Mucosa of rectum (tissue), 2 donors: ENCODE measurements around the gene KLF8.

Source experiments
- H3K27ac ChIP-seq, 2 donors: one replicate each; pipeline ENCODE4 v1.7.0; 2013; ENCODE audit warnings: inconsistent platforms in 2 of 2, low read depth in 2 of 2, low read length in 2 of 2
- H3K27me3 ChIP-seq, 2 donors: one replicate each; pipeline ENCODE4 v1.7.0; 2013; ENCODE audit warnings: low read length in 2 of 2; ENCODE audit not compliant: control insufficient read depth in 2 of 2, insufficient read depth in 2 of 2
- H3K36me3 ChIP-seq, 2 donors: one replicate each; pipeline ENCODE4 v1.7.0; 2013; ENCODE audit warnings: low read length in 2 of 2; ENCODE audit not compliant: control insufficient read depth in 2 of 2, insufficient read depth in 2 of 2
- H3K4me1 ChIP-seq, 2 donors: one replicate each; pipeline ENCODE4 v1.7.0; 2013; ENCODE audit warnings: low read length in 2 of 2, mild to moderate bottlenecking in 1 of 2; ENCODE audit not compliant: control insufficient read depth in 2 of 2, insufficient read depth in 2 of 2
- H3K4me3 ChIP-seq, 2 donors: one replicate each; pipeline ENCODE4 v1.7.0; 2013; ENCODE audit warnings: low read length in 2 of 2
- H3K9ac ChIP-seq, 2 donors: one replicate each; pipeline ENCODE4 v1.7.0; 2013; ENCODE audit warnings: low read length in 2 of 2, low read depth in 1 of 2, mild to moderate bottlenecking in 1 of 2
- H3K9me3 ChIP-seq, 2 donors: one replicate each; pipeline ENCODE4 v1.7.0; 2013; ENCODE audit warnings: low read length in 2 of 2; ENCODE audit not compliant: control insufficient read depth in 2 of 2
- donor health status: healthy.
- donor health status: Normal muscosa, but diverticular disease.

Gene KLF8

DNA sequence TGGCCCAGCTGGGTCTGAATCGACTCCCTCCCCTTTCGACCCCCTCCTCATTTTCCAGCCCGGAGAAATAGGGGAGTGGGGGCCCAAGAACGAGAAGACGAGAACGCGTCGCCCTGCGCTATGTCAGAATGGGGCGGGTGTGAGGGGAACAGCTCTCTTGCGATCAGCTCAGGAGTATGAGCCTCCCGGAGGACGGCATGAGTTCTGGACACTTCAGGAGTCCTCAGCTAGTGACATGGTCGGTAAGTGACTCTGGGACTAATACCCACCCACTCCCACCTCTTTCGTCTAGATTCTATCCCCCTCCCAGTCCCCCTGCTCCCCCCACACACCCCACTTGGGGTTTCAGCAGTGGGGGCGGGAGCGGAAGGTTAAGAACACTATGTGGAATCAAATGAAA is 944 bp downstream of the KLF8 start:
- peak overlapping the region; percentile 12 to 32 for H3K9ac ChIP-seq

DNA sequence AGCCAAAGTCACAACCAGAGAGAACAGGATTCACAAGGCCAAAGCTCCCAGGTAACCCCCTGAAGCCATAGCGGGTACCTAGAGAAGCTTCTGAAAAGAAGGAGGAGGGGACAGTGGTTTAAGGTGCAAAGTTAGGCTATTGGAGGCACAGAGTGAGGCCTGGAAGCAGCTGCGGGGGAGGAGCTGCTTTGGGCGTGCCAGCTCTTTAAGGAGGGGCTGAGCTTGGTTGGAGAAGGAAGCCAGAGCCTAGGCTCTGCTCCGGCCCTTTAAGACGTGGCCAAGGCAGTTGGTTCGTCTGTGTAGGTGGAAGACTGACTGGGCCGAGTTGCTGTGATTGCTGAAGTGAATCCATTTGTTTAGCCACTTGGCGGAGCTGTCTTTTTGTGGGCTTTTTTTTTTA is 1.5 kb downstream of the KLF8 start:
- Histone ChIP-seq H3K36me3 (no peaks in the 10 kb centered on the region), H3K27ac (peak overlapping the region in 1 of 2 donors; percentile 52), H3K9me3 (no peaks in the 10 kb centered on the region), H3K27me3 (peaks cover 0 to 4% of the 10 kb centered on the region in 2 donors), H3K9ac (no peak overlapping the region), H3K4me1 (peaks cover 4 to 9% of the 10 kb centered on the region in 2 donors), H3K4me3 (peak overlapping the region; percentile 26 to 69)

More for the DNA sequence above, 944 bp downstream of the KLF8 start:
- Histone ChIP-seq H3K9me3 (no peaks in the 10 kb centered on the region), H3K4me1 (peaks cover 4 to 11% of the 10 kb centered on the region in 2 donors), H3K4me3 (peak overlapping the region; percentile 55 to 69), H3K27me3 (peaks cover 3 to 4% of the 10 kb centered on the region in 2 donors), H3K27ac (peak overlapping the region in 1 of 2 donors; percentile 52), H3K36me3 (no peaks in the 10 kb centered on the region)

DNA sequence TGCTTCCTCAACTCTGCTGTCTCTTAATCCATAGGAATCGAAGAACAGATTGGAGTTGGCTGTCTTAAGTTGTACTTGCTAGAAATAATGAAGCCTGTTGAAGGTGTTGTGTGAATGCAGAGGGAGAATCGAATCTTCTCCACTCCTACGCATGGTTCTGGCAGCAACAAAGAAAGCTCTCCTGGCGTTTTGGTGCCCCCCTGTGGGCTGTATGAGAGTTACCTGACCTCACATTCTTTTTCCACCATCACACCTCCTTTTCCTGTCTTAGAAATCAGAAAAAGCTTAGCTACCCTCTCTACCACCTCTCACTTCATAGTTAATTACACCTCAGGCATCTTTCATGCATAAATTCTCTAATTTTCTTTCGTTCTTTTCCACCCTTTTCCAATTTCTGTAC is 16.3 kb downstream of the KLF8 start:
- H3K27me3 ChIP-seq, result no peaks in the 10 kb centered on the region
- no peaks in the 10 kb centered on the region for H3K9me3 ChIP-seq
- no peaks in the 10 kb centered on the region for H3K36me3 ChIP-seq
- H3K4me1 ChIP-seq, result no peaks in the 10 kb centered on the region
- no peak overlapping the region for H3K4me3 ChIP-seq
- H3K9ac ChIP-seq, result no peak overlapping the region
- H3K27ac ChIP-seq, result no peak overlapping the region

GRCh38 chrX:56253832-56254703 is 21.9 kb downstream of the KLF8 start:
- H3K36me3 ChIP-seq, result no peaks in the 10 kb centered on the region
- no peak overlapping the region for H3K9ac ChIP-seq
- no peaks in the 10 kb centered on the region for H3K27me3 ChIP-seq
- no peak overlapping the region for H3K27ac ChIP-seq
- no peaks in the 10 kb centered on the region for H3K4me1 ChIP-seq
- no peaks in the 10 kb centered on the region for H3K9me3 ChIP-seq
- no peak overlapping the region for H3K4me3 ChIP-seq

- Histone ChIP-seq H3K9me3 (no peaks in the 10 kb centered on the region), H3K27ac (no peak overlapping the region), H3K4me3 (no peak overlapping the region)
Measured at GRCh38 chrX:56268888-56269287, 36.7 kb downstream of the KLF8 start.

GRCh38 chrX:56278692-56279091 is 46.5 kb downstream of the KLF8 start:
- Histone ChIP-seq H3K36me3 (no peaks in the 10 kb centered on the region), H3K9ac (no peak overlapping the region), H3K9me3 (no peaks in the 10 kb centered on the region), H3K27ac (no peak overlapping the region), H3K4me3 (no peak overlapping the region), H3K4me1 (no peaks in the 10 kb centered on the region), H3K27me3 (peaks cover 0 to 3% of the 10 kb centered on the region in 2 donors)

More at GRCh38 chrX:56268888-56269287, 36.7 kb downstream of the KLF8 start:
- H3K36me3 ChIP-seq, result peaks cover 0 to 3% of the 10 kb centered on the region in 2 donors
- no peaks in the 10 kb centered on the region for H3K4me1 ChIP-seq
- no peaks in the 10 kb centered on the region for H3K27me3 ChIP-seq
- H3K9ac ChIP-seq, result no peak overlapping the region

GRCh38 chrX:56279863-56280262 is 47.7 kb downstream of the KLF8 start:
- Histone ChIP-seq H3K27ac (no peak overlapping the region), H3K4me1 (no peaks in the 10 kb centered on the region), H3K9me3 (no peaks in the 10 kb centered on the region), H3K36me3 (peaks cover 0 to 3% of the 10 kb centered on the region in 2 donors), H3K27me3 (peaks cover 0 to 3% of the 10 kb centered on the region in 2 donors), H3K4me3 (no peak overlapping the region), H3K9ac (no peak overlapping the region)

DNA sequence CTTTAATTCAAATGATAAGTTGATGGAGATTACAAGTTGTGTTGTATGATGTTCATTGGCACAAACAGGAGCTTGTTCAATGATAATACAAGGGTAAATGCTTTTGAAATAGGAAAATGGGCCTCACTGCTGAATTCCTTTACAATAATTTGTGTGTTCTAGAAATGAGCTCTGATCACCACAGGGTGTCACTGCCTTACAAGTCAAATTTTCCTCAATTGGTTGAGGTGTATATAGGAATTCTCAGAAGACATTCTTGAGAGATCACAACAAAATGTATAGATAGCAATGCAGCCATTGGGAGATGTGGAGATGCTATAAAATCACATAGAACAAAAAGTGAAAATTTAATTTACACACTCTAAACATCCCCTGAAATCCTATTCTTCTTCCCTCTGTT is 49.6 kb downstream of the KLF8 start:
- H3K9ac ChIP-seq, result no peak overlapping the region
- H3K4me3 ChIP-seq, result no peak overlapping the region
- H3K4me1 ChIP-seq, result no peaks in the 10 kb centered on the region
- no peak overlapping the region for H3K27ac ChIP-seq
- H3K9me3 ChIP-seq, result no peaks in the 10 kb centered on the region
- H3K27me3 ChIP-seq, result peaks cover 0 to 3% of the 10 kb centered on the region in 2 donors
- H3K36me3 ChIP-seq, result peaks cover 0 to 3% of the 10 kb centered on the region in 2 donors

DNA sequence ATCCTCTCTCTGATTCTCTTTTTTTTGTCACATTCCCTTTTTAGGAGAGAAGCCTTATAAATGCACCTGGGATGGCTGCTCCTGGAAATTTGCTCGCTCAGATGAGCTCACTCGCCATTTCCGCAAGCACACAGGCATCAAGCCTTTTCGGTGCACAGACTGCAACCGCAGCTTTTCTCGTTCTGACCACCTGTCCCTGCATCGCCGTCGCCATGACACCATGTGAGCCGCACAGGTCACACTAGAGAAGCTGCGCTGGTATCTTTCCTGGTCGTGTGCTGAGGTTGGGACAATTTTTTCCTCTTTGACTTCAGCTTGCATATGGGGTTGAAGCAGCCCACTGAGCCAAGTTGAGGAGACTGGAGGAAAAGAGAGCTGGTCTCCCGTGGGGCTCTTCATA is 52.1 kb downstream of the KLF8 start:
- no peaks in the 10 kb centered on the region for H3K9me3 ChIP-seq
- H3K4me1 ChIP-seq, result no peaks in the 10 kb centered on the region
- H3K27me3 ChIP-seq, result peaks cover 0 to 3% of the 10 kb centered on the region in 2 donors
- H3K27ac ChIP-seq, result no peak overlapping the region
- no peak overlapping the region for H3K9ac ChIP-seq
- H3K36me3 ChIP-seq, result peaks cover 0 to 3% of the 10 kb centered on the region in 2 donors
- H3K4me3 ChIP-seq, result no peak overlapping the region

DNA sequence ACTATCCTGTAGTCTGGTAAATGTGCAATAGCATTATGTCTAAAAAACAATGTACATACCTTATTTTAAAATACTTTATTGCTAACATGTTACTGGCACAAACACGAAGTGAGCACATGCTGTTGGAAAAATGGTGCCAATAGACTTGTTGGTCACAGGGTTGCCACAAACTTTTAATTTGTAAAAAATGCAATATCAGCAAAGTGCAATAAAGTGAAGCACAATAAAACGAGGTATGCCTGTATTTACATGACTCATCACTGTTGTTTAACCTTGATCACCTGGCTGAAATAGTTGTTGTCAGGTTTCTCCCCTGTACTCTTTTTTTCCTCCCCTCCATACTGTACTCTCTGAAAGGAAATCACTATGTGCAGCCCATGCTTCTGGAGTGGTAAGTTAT is 56.5 kb downstream of the KLF8 start:
- Histone ChIP-seq H3K36me3 (peaks cover 0 to 3% of the 10 kb centered on the region in 2 donors), H3K4me1 (no peaks in the 10 kb centered on the region), H3K27me3 (no peaks in the 10 kb centered on the region), H3K4me3 (no peak overlapping the region), H3K9me3 (no peaks in the 10 kb centered on the region), H3K9ac (no peak overlapping the region), H3K27ac (no peak overlapping the region)
